Mesenchymal stem cell (in vitro differentiated cells and primary cell): ENCODE measurements around the gene SMYD1.

Experiments
- DNase-seq: peaks from one replicate; pipeline ENCODE4 v3.0.0-alpha.2; 2013
- H2AFZ ChIP-seq: one replicate; pipeline ENCODE4 v1.6.1; 2013; ENCODE audit warnings: low read depth, mild to moderate bottlenecking, control low read depth, inconsistent platforms, low read length, moderate library complexity
- H2AK5ac ChIP-seq: 2 replicates; pipeline ENCODE4 v1.6.1; 2013; ENCODE audit warnings: low read length, moderate library complexity, mild to moderate bottlenecking, inconsistent platforms; ENCODE audit not compliant: severe bottlenecking
- H2BK120ac ChIP-seq: one replicate; pipeline ENCODE4 v1.6.1; 2013; ENCODE audit warnings: low read depth, mild to moderate bottlenecking, inconsistent platforms, low read length, moderate library complexity
- H2BK12ac ChIP-seq, 2 experiments: one replicate each; pipeline ENCODE4 v1.6.1; 2013; ENCODE audit warnings: inconsistent platforms in 2 of 2, low read length in 2 of 2, mild to moderate bottlenecking in 2 of 2, moderate library complexity in 2 of 2, control low read depth in 1 of 2
- H2BK15ac ChIP-seq: one replicate; pipeline ENCODE4 v1.6.1; 2013; ENCODE audit warnings: mild to moderate bottlenecking, low read depth, inconsistent platforms; ENCODE audit not compliant: poor library complexity, severe bottlenecking
- H2BK5ac ChIP-seq: 2 replicates; pipeline ENCODE4 v1.6.1; 2013; ENCODE audit warnings: low read depth, mild to moderate bottlenecking, low read length, control low read depth, inconsistent platforms; ENCODE audit not compliant: poor library complexity, severe bottlenecking
- H3K14ac ChIP-seq, 2 experiments: one replicate each; pipeline ENCODE4 v1.6.1; 2013; ENCODE audit warnings: inconsistent platforms in 2 of 2, low read length in 2 of 2, control low read depth in 1 of 2, mild to moderate bottlenecking in 1 of 2, moderate library complexity in 1 of 2
- H3K18ac ChIP-seq, 2 experiments: one replicate each; pipeline ENCODE4 v1.6.1; 2013; ENCODE audit warnings: inconsistent platforms in 2 of 2, low read length in 2 of 2, control low read depth in 1 of 2, low read depth in 1 of 2, mild to moderate bottlenecking in 1 of 2
- H3K23ac ChIP-seq, 2 experiments: one replicate each; pipeline ENCODE4 v1.6.1; 2013; ENCODE audit warnings: inconsistent platforms in 2 of 2, low read length in 2 of 2, mild to moderate bottlenecking in 2 of 2, moderate library complexity in 2 of 2, control low read depth in 1 of 2
- H3K27ac ChIP-seq: 2 replicates; pipeline ENCODE4 v1.5.1; 2013; ENCODE audit warnings: mild to moderate bottlenecking, moderate library complexity, low read length, control low read depth, inconsistent platforms; ENCODE audit not compliant: poor library complexity, severe bottlenecking
- H3K27me3 ChIP-seq, 2 experiments: 2 replicates each; pipeline versions ENCODE4 v1.6.1 to v1.7.0; 2013; ENCODE audit warnings: low read length in 2 of 2, mild to moderate bottlenecking in 2 of 2, moderate library complexity in 2 of 2, control low read depth in 1 of 2, inconsistent platforms in 1 of 2; ENCODE audit not compliant: control insufficient read depth in 1 of 2, insufficient read depth in 1 of 2
- H3K36me3 ChIP-seq, 2 experiments: 2 replicates each; pipeline versions ENCODE4 v1.6.1 to v1.7.0; 2013; ENCODE audit warnings: low read length in 2 of 2, control low read depth in 1 of 2, inconsistent platforms in 1 of 2, low read depth in 1 of 2, mild to moderate bottlenecking in 1 of 2; ENCODE audit not compliant: insufficient read depth in 2 of 2, control insufficient read depth in 1 of 2
- H3K4ac ChIP-seq, 2 experiments: one replicate each; pipeline ENCODE4 v1.6.1; 2013; ENCODE audit warnings: inconsistent platforms in 2 of 2, low read length in 2 of 2, mild to moderate bottlenecking in 2 of 2, moderate library complexity in 2 of 2, control low read depth in 1 of 2, low read depth in 1 of 2
- H3K4me1 ChIP-seq: 2 replicates; pipeline ENCODE4 v1.6.1; 2013; ENCODE audit warnings: low read depth, low read length, control low read depth; ENCODE audit not compliant: control insufficient read depth, insufficient read depth
- H3K4me2 ChIP-seq: 2 replicates; pipeline ENCODE4 v1.6.1; 2013; ENCODE audit warnings: low read length, mild to moderate bottlenecking, inconsistent platforms; ENCODE audit not compliant: poor library complexity, severe bottlenecking
- H3K4me3 ChIP-seq, 2 experiments: 2 replicates each; pipeline versions ENCODE4 v1.5.1 to v1.7.0; 2013; ENCODE audit warnings: low read length in 2 of 2, mild to moderate bottlenecking in 2 of 2, control low read depth in 1 of 2, low read depth in 1 of 2; ENCODE audit not compliant: insufficient read depth in 1 of 2
- H3K79me1 ChIP-seq: replicated peaks from 2 replicates; pipeline ENCODE4 v1.6.1; 2013; ENCODE audit warnings: mild to moderate bottlenecking, control low read depth, low read length, inconsistent platforms; ENCODE audit not compliant: poor library complexity, severe bottlenecking
- H3K9ac ChIP-seq: 2 replicates; pipeline ENCODE4 v1.7.0; 2013; ENCODE audit warnings: mild to moderate bottlenecking, low read length, moderate library complexity
- H3K9me3 ChIP-seq: 2 replicates; pipeline ENCODE4 v1.7.0; 2013; ENCODE audit warnings: mild to moderate bottlenecking, low read length; ENCODE audit not compliant: control insufficient read depth
- H4K8ac ChIP-seq: one replicate; pipeline ENCODE4 v1.6.1; 2013; ENCODE audit warnings: inconsistent platforms, mild to moderate bottlenecking, low read length, moderate library complexity
- H4K91ac ChIP-seq: one replicate; pipeline ENCODE4 v1.6.1; 2013; ENCODE audit warnings: mild to moderate bottlenecking, low read length, inconsistent platforms
- WGBS: methylation state at CpG from one replicate; pipeline ENCODE4 v1.1.7; 2013; ENCODE audit warnings: mixed read lengths; 5-methylcytosine and 5-hydroxymethylcytosine counted together

The SMYD1 gene

GRCh38 chr2:88068044-88068443 is 419 bp downstream of the SMYD1 start:
- Histone ChIP-seq H4K8ac (no peak overlapping the region), H2BK5ac (no peak overlapping the region), H3K9me3 (no peaks in the 10 kb centered on the region), H3K4me1 (no peaks in the 10 kb centered on the region), H2BK12ac (no peak overlapping the region), H3K14ac (no peak overlapping the region), H3K27ac (no peak overlapping the region), H3K36me3 (no peaks in the 10 kb centered on the region), H3K27me3 (peaks cover 0 to 6% of the 10 kb centered on the region in 2 experiments), H2BK15ac (no peak overlapping the region), H3K4ac (no peak overlapping the region), H2AFZ (no peak overlapping the region), H3K9ac (no peak overlapping the region), H4K91ac (no peak overlapping the region), H3K18ac (no peak overlapping the region), H3K4me3 (no peak overlapping the region), H2BK120ac (no peak overlapping the region), H2AK5ac (no peak overlapping the region), H3K79me1 (no peaks in the 10 kb centered on the region), H3K4me2 (no peak overlapping the region), H3K23ac (no peak overlapping the region)
- no peak for DNase-seq
- 90% methylated on average over 1 of the region's 2 CpGs for WGBS

GRCh38 chr2:88069117-88069516 is 1.5 kb downstream of the SMYD1 start:
- Histone ChIP-seq H2BK15ac (no peak overlapping the region), H3K18ac (no peak overlapping the region), H3K79me1 (no peaks in the 10 kb centered on the region), H3K14ac (no peak overlapping the region), H3K4me3 (no peak overlapping the region), H2AK5ac (no peak overlapping the region), H2BK5ac (no peak overlapping the region), H2BK12ac (no peak overlapping the region), H2BK120ac (no peak overlapping the region), H3K4ac (no peak overlapping the region), H3K27ac (no peak overlapping the region), H2AFZ (no peak overlapping the region), H3K4me2 (no peak overlapping the region), H4K8ac (no peak overlapping the region), H3K36me3 (no peaks in the 10 kb centered on the region), H4K91ac (no peak overlapping the region), H3K23ac (no peak overlapping the region), H3K27me3 (peaks cover 0 to 6% of the 10 kb centered on the region in 2 experiments), H3K9me3 (no peaks in the 10 kb centered on the region), H3K9ac (no peak overlapping the region), H3K4me1 (no peaks in the 10 kb centered on the region)
- DNase-seq: no peak

GRCh38 chr2:88070055-88070454 is 2.4 kb downstream of the SMYD1 start:
- no CpG with 5 or more reads among the region's 1 CpG for WGBS
- no peak overlapping the region for H3K4me3 ChIP-seq
- H3K4me2 ChIP-seq: no peak overlapping the region
- H3K79me1 ChIP-seq: no peaks in the 10 kb centered on the region
- no peak overlapping the region for H3K23ac ChIP-seq
- H3K27me3 ChIP-seq: peaks cover 0 to 6% of the 10 kb centered on the region in 2 experiments
- H2AK5ac ChIP-seq: no peak overlapping the region
- no peak overlapping the region for H3K4ac ChIP-seq
- no peak overlapping the region for H3K9ac ChIP-seq
- no peak overlapping the region for H3K27ac ChIP-seq
- no peak overlapping the region for H2AFZ ChIP-seq
- no peak overlapping the region for H2BK15ac ChIP-seq
- no peak overlapping the region for H2BK12ac ChIP-seq
- no peak overlapping the region for H4K8ac ChIP-seq
- no peak overlapping the region for H3K14ac ChIP-seq
- no peak overlapping the region for H2BK5ac ChIP-seq
- no peaks in the 10 kb centered on the region for H3K36me3 ChIP-seq
- H3K9me3 ChIP-seq: no peaks in the 10 kb centered on the region
- H3K4me1 ChIP-seq: peaks cover 1% of the 10 kb centered on the region
- no peak overlapping the region for H2BK120ac ChIP-seq
- DNase-seq: no peak
- no peak overlapping the region for H3K18ac ChIP-seq
- no peak overlapping the region for H4K91ac ChIP-seq

GRCh38 chr2:88071365-88071764 is 3.7 kb downstream of the SMYD1 start:
- Histone ChIP-seq H3K23ac (no peak overlapping the region), H3K79me1 (no peaks in the 10 kb centered on the region), H3K4me3 (no peak overlapping the region), H2BK15ac (no peak overlapping the region), H3K14ac (no peak overlapping the region), H2BK5ac (no peak overlapping the region), H2BK12ac (no peak overlapping the region), H2BK120ac (no peak overlapping the region), H3K9me3 (no peaks in the 10 kb centered on the region), H3K18ac (no peak overlapping the region), H3K4me2 (no peak overlapping the region), H3K27ac (no peak overlapping the region), H3K4me1 (peaks cover 1% of the 10 kb centered on the region), H4K91ac (no peak overlapping the region), H3K9ac (no peak overlapping the region), H2AK5ac (no peak overlapping the region), H3K27me3 (peaks cover 0 to 6% of the 10 kb centered on the region in 2 experiments), H2AFZ (no peak overlapping the region), H3K4ac (no peak overlapping the region), H3K36me3 (no peaks in the 10 kb centered on the region), H4K8ac (no peak overlapping the region)
- 84% methylated on average over 2 of the region's 2 CpGs for WGBS
- DNase-seq: no peak
